ENCODE data around the gene TUBB2B. TPM values are rescaled to one million over a fixed set of nuclear protein-coding genes. Genes with fewer than 3 reads are reported as not detected.

TUBB2B gene
- total RNA-seq: not detected in 2 replicates

GRCh38 chr6:3227363-3228045, at the start of gene TUBB2B:
TSS of gene TUBB2B (minus strand) at chr6:3227653. CDS start at chr6:3227543, 110 bp downstream.

DNA sequence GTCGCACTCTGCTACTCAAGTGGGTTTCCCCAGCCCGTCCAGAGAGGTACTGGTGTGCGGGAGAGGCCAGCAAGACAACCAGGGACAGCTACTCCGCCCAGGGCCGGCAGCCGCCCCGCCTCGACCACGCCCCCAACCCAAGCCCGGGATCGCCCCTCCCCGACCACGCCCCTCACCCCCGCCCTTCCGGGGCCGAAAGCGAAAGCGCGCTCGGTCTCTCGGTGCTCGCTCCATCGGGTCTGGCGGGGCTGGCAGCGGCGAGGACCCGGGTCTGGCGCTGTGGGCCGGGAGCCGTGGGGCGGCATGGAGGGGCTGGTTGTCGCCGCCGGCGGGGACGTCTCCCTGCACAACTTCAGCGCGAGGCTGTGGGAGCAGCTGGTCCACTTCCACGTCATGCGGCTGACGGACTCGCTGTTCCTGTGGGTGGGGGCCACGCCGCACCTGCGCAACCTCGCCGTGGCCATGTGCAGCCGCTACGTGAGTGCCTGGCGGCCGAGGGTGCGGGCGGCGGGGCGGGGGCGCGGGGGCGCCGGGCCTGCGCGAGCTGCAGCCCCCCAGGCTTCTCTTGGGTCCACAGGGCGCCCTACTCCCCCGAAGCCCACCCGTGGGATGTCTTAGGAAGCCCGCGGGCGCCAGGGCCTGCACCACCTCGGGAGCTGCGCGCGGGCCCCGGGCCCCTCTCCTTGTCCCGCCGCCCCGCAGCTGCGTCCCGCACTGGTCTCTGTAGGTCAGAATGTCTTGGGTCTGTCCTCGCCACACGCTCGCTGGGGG, 31.5 kb upstream of the TUBB2B start, which contains the start of gene PSMG4:
Gene PSMG4 (plus strand): TSS at position 228 of the 771 bp plus-strand sequence. CDS start 76 bp downstream, at position 304.

Other genes with a start within 250 kb of the TUBB2B start
- 25.2 and 29.9 TPM in 2 replicates for gene NQO2, start 227.8 kb downstream of the TUBB2B start, total RNA-seq
- 19.0 and 19.7 TPM in 2 replicates for gene RIPK1, start 159.2 kb downstream of the TUBB2B start, total RNA-seq
- gene BPHL, start 108.9 kb downstream of the TUBB2B start, total RNA-seq: 11.9 and 12.0 TPM in 2 replicates
- 22.4 and 29.5 TPM in 2 replicates for gene TUBB2A, start 70.1 kb downstream of the TUBB2B start, total RNA-seq
- 7.4 and 9.4 TPM in 2 replicates for gene PSMG4, start 31.3 kb upstream of the TUBB2B start, total RNA-seq
- gene SLC22A23, start 229.4 kb upstream of the TUBB2B start, total RNA-seq: 11.0 and 11.8 TPM in 2 replicates